ENCODE measurements around the gene L3MBTL4.

L3MBTL4 gene

DNA sequence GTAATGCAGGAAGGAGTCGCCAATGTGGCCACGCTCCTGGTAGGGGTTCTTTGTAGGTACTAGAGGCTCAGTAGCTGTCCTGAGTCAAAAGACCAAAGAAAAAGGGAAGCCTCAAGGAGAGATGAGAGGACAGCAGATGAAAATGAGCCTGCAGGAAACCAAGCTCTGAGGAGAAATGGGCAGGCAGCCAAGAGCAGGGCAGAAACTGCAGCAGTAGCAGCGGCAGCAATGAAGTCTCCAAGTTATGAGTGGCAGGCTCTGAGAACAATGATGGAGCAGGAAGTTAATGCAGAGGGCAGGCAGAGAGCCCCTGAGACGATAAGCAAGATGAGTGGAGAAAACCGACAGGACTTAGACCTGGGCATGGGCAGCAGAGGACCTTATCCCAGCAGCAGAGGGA, 471.2 kb downstream of the L3MBTL4 start (continued):
- TF ChIP-seq, protein P1, sequence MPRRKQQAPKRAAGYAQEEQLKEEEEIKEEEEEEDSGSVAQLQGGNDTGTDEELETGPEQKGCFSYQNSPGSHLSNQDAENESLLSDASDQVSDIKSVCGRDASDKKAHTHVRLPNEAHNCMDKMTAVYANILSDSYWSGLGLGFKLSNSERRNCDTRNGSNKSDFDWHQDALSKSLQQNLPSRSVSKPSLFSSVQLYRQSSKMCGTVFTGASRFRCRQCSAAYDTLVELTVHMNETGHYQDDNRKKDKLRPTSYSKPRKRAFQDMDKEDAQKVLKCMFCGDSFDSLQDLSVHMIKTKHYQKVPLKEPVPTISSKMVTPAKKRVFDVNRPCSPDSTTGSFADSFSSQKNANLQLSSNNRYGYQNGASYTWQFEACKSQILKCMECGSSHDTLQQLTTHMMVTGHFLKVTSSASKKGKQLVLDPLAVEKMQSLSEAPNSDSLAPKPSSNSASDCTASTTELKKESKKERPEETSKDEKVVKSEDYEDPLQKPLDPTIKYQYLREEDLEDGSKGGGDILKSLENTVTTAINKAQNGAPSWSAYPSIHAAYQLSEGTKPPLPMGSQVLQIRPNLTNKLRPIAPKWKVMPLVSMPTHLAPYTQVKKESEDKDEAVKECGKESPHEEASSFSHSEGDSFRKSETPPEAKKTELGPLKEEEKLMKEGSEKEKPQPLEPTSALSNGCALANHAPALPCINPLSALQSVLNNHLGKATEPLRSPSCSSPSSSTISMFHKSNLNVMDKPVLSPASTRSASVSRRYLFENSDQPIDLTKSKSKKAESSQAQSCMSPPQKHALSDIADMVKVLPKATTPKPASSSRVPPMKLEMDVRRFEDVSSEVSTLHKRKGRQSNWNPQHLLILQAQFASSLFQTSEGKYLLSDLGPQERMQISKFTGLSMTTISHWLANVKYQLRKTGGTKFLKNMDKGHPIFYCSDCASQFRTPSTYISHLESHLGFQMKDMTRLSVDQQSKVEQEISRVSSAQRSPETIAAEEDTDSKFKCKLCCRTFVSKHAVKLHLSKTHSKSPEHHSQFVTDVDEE (CRISPR knock-in tag; IDR thresholded peaks at IDR 0.05): no peak
- TF ChIP-seq CSDC2 (CRISPR knock-in tag; IDR thresholded peaks at IDR 0.05) (no peak), ZNF70 (CRISPR knock-in tag; IDR thresholded peaks at IDR 0.05) (no peak)

DNA sequence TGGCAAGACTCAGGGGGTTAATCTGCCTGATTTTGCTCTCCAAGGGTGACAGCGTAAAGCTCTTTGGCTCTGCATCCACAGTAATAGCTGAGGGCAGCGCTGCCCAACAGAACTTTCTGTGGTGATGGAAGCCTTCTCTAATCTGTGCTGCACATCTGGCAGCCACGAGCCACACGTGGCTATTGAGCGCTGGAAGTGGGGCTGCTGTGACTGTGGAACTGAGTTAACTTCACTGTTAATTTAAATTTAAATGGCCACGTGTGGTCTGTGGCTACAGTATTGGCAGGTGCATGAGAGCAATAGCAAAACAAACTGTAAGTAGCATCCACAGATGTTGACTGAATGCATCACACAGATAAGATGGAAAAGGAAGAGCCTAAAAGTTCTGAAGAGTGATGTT, 472.1 kb downstream of the L3MBTL4 start:
- TF ChIP-seq RARB (CRISPR knock-in tag; IDR thresholded peaks at IDR 0.05): no peak
- no peak for TF ChIP-seq ZC3H10 (CRISPR knock-in tag; IDR thresholded peaks at IDR 0.05)
- no peak for TF ChIP-seq OSR1 (CRISPR knock-in tag; IDR thresholded peaks at IDR 0.05)
- TF ChIP-seq ZFP30 (CRISPR knock-in tag; IDR thresholded peaks at IDR 0.05): no peak
- TF ChIP-seq ARNTL (CRISPR knock-in tag; IDR thresholded peaks at IDR 0.05; ENCODE audit: borderline replicate concordance, low read depth): no peak
- TF ChIP-seq, protein P2, sequence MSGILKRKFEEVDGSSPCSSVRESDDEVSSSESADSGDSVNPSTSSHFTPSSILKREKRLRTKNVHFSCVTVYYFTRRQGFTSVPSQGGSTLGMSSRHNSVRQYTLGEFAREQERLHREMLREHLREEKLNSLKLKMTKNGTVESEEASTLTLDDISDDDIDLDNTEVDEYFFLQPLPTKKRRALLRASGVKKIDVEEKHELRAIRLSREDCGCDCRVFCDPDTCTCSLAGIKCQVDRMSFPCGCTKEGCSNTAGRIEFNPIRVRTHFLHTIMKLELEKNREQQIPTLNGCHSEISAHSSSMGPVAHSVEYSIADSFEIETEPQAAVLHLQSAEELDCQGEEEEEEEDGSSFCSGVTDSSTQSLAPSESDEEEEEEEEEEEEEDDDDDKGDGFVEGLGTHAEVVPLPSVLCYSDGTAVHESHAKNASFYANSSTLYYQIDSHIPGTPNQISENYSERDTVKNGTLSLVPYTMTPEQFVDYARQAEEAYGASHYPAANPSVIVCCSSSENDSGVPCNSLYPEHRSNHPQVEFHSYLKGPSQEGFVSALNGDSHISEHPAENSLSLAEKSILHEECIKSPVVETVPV (CRISPR knock-in tag; IDR thresholded peaks at IDR 0.05): no peak
- no peak for TF ChIP-seq ISL1 (CRISPR knock-in tag; IDR thresholded peaks at IDR 0.05)
- TF ChIP-seq, protein P3, sequence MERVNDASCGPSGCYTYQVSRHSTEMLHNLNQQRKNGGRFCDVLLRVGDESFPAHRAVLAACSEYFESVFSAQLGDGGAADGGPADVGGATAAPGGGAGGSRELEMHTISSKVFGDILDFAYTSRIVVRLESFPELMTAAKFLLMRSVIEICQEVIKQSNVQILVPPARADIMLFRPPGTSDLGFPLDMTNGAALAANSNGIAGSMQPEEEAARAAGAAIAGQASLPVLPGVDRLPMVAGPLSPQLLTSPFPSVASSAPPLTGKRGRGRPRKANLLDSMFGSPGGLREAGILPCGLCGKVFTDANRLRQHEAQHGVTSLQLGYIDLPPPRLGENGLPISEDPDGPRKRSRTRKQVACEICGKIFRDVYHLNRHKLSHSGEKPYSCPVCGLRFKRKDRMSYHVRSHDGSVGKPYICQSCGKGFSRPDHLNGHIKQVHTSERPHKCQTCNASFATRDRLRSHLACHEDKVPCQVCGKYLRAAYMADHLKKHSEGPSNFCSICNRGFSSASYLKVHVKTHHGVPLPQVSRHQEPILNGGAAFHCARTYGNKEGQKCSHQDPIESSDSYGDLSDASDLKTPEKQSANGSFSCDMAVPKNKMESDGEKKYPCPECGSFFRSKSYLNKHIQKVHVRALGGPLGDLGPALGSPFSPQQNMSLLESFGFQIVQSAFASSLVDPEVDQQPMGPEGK (CRISPR knock-in tag; IDR thresholded peaks at IDR 0.05; ENCODE audit: borderline replicate concordance): no peak
- TF ChIP-seq TCF4 (CRISPR knock-in tag; IDR thresholded peaks at IDR 0.05; ENCODE audit: borderline replicate concordance): no peak
- ATAC-seq: no peak

DNA sequence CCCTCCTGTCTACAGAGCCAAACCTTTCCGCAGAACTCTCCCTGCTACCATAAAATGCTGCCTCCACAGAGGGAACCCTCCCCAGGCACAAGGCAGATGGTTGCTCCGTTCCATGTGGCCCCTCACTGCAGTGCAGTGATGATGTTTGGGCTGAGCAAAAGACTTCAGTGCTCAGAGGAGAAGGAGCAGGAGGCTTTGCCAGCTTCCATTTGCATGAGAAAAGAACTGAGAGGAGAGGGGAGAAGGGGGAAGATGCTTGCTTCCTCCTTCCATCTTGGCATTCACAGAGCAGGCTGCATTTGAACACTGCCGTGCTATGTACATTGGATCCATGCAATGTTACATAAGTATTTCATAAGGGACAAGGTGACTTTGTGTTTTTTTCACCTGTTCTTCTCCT, 472.8 kb downstream of the L3MBTL4 start:
- TF ChIP-seq ZNF70 (CRISPR knock-in tag; IDR thresholded peaks at IDR 0.05) (no peak), ISL1 (CRISPR knock-in tag; IDR thresholded peaks at IDR 0.05) (no peak), TOX (CRISPR knock-in tag; IDR thresholded peaks at IDR 0.05; ENCODE audit: borderline replicate concordance) (no peak), OSR1 (CRISPR knock-in tag; IDR thresholded peaks at IDR 0.05) (no peak), RARB (CRISPR knock-in tag; IDR thresholded peaks at IDR 0.05) (no peak), ZNF8 (CRISPR knock-in tag; IDR thresholded peaks at IDR 0.05) (no peak), CSDC2 (CRISPR knock-in tag; IDR thresholded peaks at IDR 0.05) (no peak), PPARA (CRISPR knock-in tag; IDR thresholded peaks at IDR 0.05; ENCODE audit: borderline replicate concordance) (no peak), ZNF565 (CRISPR knock-in tag; conservative IDR thresholded peaks at IDR 0.05; ENCODE audit: low read depth) (no peak)
- TF ChIP-seq, protein P2 (CRISPR knock-in tag; IDR thresholded peaks at IDR 0.05): no peak
- TF ChIP-seq, protein P4, sequence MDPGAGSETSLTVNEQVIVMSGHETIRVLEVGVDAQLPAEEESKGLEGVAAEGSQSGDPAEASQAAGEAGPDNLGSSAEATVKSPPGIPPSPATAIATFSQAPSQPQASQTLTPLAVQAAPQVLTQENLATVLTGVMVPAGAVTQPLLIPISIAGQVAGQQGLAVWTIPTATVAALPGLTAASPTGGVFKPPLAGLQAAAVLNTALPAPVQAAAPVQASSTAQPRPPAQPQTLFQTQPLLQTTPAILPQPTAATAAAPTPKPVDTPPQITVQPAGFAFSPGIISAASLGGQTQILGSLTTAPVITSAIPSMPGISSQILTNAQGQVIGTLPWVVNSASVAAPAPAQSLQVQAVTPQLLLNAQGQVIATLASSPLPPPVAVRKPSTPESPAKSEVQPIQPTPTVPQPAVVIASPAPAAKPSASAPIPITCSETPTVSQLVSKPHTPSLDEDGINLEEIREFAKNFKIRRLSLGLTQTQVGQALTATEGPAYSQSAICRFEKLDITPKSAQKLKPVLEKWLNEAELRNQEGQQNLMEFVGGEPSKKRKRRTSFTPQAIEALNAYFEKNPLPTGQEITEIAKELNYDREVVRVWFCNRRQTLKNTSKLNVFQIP (CRISPR knock-in tag; IDR thresholded peaks at IDR 0.05; ENCODE audit: borderline replicate concordance, low read depth): no peak
- TF ChIP-seq, protein P5, sequence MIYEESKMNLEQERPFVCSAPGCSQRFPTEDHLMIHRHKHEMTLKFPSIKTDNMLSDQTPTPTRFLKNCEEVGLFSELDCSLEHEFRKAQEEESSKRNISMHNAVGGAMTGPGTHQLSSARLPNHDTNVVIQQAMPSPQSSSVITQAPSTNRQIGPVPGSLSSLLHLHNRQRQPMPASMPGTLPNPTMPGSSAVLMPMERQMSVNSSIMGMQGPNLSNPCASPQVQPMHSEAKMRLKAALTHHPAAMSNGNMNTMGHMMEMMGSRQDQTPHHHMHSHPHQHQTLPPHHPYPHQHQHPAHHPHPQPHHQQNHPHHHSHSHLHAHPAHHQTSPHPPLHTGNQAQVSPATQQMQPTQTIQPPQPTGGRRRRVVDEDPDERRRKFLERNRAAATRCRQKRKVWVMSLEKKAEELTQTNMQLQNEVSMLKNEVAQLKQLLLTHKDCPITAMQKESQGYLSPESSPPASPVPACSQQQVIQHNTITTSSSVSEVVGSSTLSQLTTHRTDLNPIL (CRISPR knock-in tag; IDR thresholded peaks at IDR 0.05; ENCODE audit: low read depth): no peak
- TF ChIP-seq, protein P3 (CRISPR knock-in tag; IDR thresholded peaks at IDR 0.05; ENCODE audit: borderline replicate concordance): no peak
- ATAC-seq: no peak
